ENCODE measurements around the gene CTSK.

The CTSK gene

DNA sequence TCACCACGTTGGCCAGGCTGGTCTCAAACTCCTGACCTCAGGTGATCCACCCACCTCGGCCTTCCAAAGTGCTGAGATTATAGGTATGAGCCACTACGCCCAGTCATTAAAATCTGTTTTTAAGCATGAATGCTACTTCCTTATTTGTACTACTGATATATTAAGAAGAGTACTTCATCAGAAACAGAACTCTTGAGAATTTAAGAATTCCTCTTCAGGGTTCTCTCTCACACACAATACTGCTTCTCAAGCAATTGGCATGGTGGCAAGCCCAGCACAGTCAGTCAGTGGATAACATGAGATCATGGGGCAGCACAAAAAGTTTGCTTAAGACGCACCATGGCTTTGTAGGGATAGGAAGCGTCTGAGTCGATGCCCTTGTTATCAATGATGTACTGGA, 56.6 kb downstream of the CTSK start:
- DNase-seq, result no peak

DNA sequence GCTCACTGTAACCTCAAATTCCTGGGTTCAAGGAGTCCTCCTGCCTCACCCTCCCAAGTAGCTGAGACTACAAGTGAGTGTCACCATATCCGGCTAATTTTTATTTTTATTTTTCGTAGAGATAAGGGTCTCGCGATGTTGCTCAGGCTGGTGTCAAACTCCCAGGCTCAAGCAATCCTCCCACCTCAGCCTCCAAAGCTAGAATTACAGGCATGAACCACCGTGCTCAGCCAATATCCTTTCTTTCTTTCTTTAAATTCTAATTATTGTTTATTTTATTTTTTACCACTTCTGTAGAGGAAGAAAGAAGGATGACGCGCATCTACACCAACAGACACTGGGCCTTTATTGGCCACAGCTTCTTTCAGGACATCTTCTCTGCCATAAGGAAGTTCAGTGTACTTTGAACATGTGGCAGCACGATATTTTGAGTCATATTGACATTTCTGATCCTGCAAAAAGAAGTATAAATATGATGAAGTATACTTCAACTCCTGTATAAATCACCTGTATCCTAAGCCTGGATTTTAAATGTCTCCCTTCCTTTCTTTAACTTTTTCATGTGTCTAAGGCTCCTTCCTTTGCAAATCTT, 58.2 kb downstream of the CTSK start:
- DNase-seq, result no peak

DNA sequence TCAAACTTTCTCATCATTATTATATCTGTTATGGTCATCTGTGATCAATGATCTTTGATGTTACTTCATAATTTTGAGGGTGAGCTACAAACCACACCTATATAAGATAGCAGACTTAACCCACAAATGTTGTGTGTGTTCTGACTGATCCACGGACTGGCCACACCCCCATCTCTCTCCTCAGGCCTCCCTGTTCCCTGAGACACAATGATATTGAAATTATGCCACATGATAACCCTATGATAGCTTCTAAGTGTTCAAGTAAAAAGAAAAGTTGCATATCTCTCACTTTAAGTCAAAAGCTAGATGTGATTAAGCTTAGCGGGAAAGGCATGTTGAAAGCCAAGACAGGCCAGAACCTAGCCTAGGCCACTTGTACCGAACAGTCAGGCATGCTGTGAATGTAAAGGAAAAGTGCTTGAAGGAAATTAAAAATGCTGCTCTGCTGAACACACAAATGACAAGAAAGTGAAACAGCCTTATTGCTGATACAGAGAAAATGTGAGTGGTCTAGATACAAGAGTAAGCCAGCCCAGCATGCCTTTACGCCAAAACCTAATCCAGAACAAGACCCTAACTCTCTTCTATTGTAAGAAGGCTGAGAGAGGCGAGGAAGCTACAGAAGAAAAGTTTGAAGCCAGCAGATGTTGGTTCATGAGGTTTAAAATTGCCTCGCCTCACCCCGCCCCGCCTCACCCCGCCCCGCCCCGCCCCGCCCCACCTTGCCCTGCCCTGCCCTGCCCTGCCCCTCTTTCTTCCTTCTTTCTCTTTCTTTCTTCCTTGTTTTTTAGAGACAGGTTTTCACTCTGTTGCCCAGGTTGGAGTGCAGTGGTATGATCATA, 59.0 kb downstream of the CTSK start:
- no peak for DNase-seq

Measured in eye (tissue), 1 donor.